ENCODE results near the gene PTPA.

PTPA gene

GRCh38 chr9:129156163-129156562 is 44.9 kb downstream of the PTPA start:
- ChIA-PET CTCF (interaction anchor here (1.0 to 7.3 kb wide), 2 partner anchors 13 to 18 kb away, joined by 4 to 61 read pairs; no protein-coding TSS in a partner anchor), POLR2A (interaction anchor here (0.6 kb wide), 1 partner anchor 458 kb away, joined by 3 read pairs; no protein-coding TSS in a partner anchor)
- Histone ChIP-seq H3K4me1 (ENCODE audit: control insufficient read depth, insufficient read depth, low read length) (no peaks in the 10 kb centered on the region), H3K36me3 (ENCODE audit: control insufficient read depth in 2 of 2, insufficient read depth in 1 of 2, low read length in 2 of 2) (peaks cover 0 to 7% of the 10 kb centered on the region in 2 experiments; a peak in 1 of 3 replicates), H3K27ac (ENCODE audit: extremely low read depth, low read depth, low read length) (no peak overlapping the region), H3K4me3 (ENCODE audit: low read depth, low read length) (no peak overlapping the region), H3K9me3 (ENCODE audit: control insufficient read depth, insufficient read depth, low read depth, low read length) (no peaks in the 10 kb centered on the region)
- TF ChIP-seq YY2 (tag by site-specific recombination; IDR thresholded peaks at IDR 0.05) = no peak
- no peak for TF ChIP-seq ZFP69B (tag by site-specific recombination; IDR thresholded peaks at IDR 0.05)
- no peak for TF ChIP-seq YY1 (tag by site-specific recombination; IDR thresholded peaks at IDR 0.05)
- TF ChIP-seq ZNF501 (tag by site-specific recombination; IDR thresholded peaks at IDR 0.05) = no peak
- TF ChIP-seq HIC1 (tag by site-specific recombination; IDR thresholded peaks at IDR 0.05) = no peak
- TF ChIP-seq, protein P1, sequence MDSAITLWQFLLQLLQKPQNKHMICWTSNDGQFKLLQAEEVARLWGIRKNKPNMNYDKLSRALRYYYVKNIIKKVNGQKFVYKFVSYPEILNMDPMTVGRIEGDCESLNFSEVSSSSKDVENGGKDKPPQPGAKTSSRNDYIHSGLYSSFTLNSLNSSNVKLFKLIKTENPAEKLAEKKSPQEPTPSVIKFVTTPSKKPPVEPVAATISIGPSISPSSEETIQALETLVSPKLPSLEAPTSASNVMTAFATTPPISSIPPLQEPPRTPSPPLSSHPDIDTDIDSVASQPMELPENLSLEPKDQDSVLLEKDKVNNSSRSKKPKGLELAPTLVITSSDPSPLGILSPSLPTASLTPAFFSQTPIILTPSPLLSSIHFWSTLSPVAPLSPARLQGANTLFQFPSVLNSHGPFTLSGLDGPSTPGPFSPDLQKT (IDR thresholded peaks at IDR 0.05; ENCODE audit: borderline replicate concordance, low read depth, low read length) = no peak
- no peak for TF ChIP-seq PRDM10 (tag by site-specific recombination; IDR thresholded peaks at IDR 0.05)
- TF ChIP-seq ZNF585B (tag by site-specific recombination; IDR thresholded peaks at IDR 0.05) = no peak
- no peak for TF ChIP-seq ZNF776 (tag by site-specific recombination; IDR thresholded peaks at IDR 0.05; ENCODE audit: borderline replicate concordance)
- TF ChIP-seq OVOL3 (tag by site-specific recombination; IDR thresholded peaks at IDR 0.05) = no peak
- no peak for TF ChIP-seq ZNF23 (tag by site-specific recombination; IDR thresholded peaks at IDR 0.05; ENCODE audit: borderline replicate concordance)
- no peak for TF ChIP-seq ZNF529 (tag by site-specific recombination; IDR thresholded peaks at IDR 0.05; ENCODE audit: insufficient replicate concordance)

GRCh38 chr9:129160712-129161533 is 49.7 kb downstream of the PTPA start:
- Histone ChIP-seq H3K4me3 (ENCODE audit: low read depth, low read length) (no peak overlapping the region), H3K27ac (ENCODE audit: extremely low read depth, low read depth, low read length) (no peak overlapping the region), H3K36me3 (ENCODE audit: control insufficient read depth in 2 of 2, insufficient read depth in 1 of 2, low read length in 2 of 2) (peaks cover 0 to 2% of the 10 kb centered on the region in 2 experiments; a peak in 1 of 3 replicates), H3K9me3 (ENCODE audit: control insufficient read depth, insufficient read depth, low read depth, low read length) (no peaks in the 10 kb centered on the region), H3K4me1 (ENCODE audit: control insufficient read depth, insufficient read depth, low read length) (no peaks in the 10 kb centered on the region)
- TF ChIP-seq ZNF274 (IDR thresholded peaks at IDR 0.05; ENCODE audit: low read length) (no peak), ZNF274 (tag by site-specific recombination; IDR thresholded peaks at IDR 0.05; ENCODE audit: borderline replicate concordance) (no peak), ZFP37 (tag by site-specific recombination; IDR thresholded peaks at IDR 0.05) (no peak), ZNF112 (tag by site-specific recombination; IDR thresholded peaks at IDR 0.05) (peak; percentile 99), BCL6B (tag by site-specific recombination; IDR thresholded peaks at IDR 0.05) (no peak), ZNF558 (tag by site-specific recombination; IDR thresholded peaks at IDR 0.05) (no peak), ZNF133 (tag by site-specific recombination; IDR thresholded peaks at IDR 0.05) (no peak), PRDM1 (tag by site-specific recombination; IDR thresholded peaks at IDR 0.05) (peak; percentile 93), ZNF677 (tag by site-specific recombination; IDR thresholded peaks at IDR 0.05) (no peak), ZBTB21 (tag by site-specific recombination; IDR thresholded peaks at IDR 0.05) (no peak), ZNF341 (tag by site-specific recombination; IDR thresholded peaks at IDR 0.05; ENCODE audit: low read depth) (peak; percentile 9; the same call in 1 of the 2 replicates), ZNF366 (tag by site-specific recombination; conservative IDR thresholded peaks at IDR 0.05) (peak; percentile 34; the same call in 1 of the 2 replicates), SCRT1 (tag by site-specific recombination; IDR thresholded peaks at IDR 0.05; ENCODE audit: borderline replicate concordance) (no peak)
- CTCF ChIA-PET = interaction anchor here (0.9 to 3.3 kb wide), 4 partner anchors 13 to 388 kb away, joined by 3 to 11 read pairs (median 4); no protein-coding TSS in a partner anchor
- POLR2A ChIA-PET = interaction anchor here (0.6 to 1.8 kb wide), 2 partner anchors 17 to 399 kb away, joined by 5 to 6 read pairs; partner anchors contain the start of gene IER5L

Measured in HEK293 (cell line).